Mesendoderm (in vitro differentiated cells): Measurements from ENCODE around the gene THSD4.

Experiments
- DNase-seq: peaks from one replicate; pipeline ENCODE4 v3.0.0; 2013
- H2AK5ac ChIP-seq: 2 replicates; pipeline ENCODE4 v1.6.1; 2013; ENCODE audit warnings: low read length, inconsistent platforms
- H2BK120ac ChIP-seq: 2 replicates; pipeline ENCODE4 v1.6.1; 2013; ENCODE audit warnings: low read depth, mild to moderate bottlenecking, low read length, moderate library complexity, mixed read lengths
- H2BK15ac ChIP-seq: replicated peaks from 2 replicates; pipeline ENCODE4 v1.6.1; 2013; ENCODE audit warnings: low read depth, mild to moderate bottlenecking, moderate library complexity
- H2BK5ac ChIP-seq: 2 replicates; pipeline ENCODE4 v1.6.1; 2013; ENCODE audit warnings: low read length, inconsistent platforms
- H3K18ac ChIP-seq: 2 replicates; pipeline ENCODE4 v1.6.1; 2013; ENCODE audit warnings: mild to moderate bottlenecking, low read length, mixed read lengths
- H3K23ac ChIP-seq: one replicate; pipeline ENCODE4 v1.6.1; 2013; ENCODE audit warnings: low read length
- H3K27ac ChIP-seq: 2 replicates; pipeline ENCODE4 v1.5.1; 2013; ENCODE audit warnings: low read depth, mild to moderate bottlenecking, inconsistent platforms, low read length, moderate library complexity
- H3K27me3 ChIP-seq: 2 replicates; pipeline ENCODE4 v1.6.1; 2013; ENCODE audit warnings: low read length, control low read depth, mild to moderate bottlenecking, inconsistent platforms; ENCODE audit not compliant: insufficient read depth, poor library complexity
- H3K36me3 ChIP-seq: 2 replicates; pipeline ENCODE4 v1.6.1; 2013; ENCODE audit warnings: low read length, inconsistent platforms; ENCODE audit not compliant: control insufficient read depth, insufficient read depth
- H3K4ac ChIP-seq: one replicate; pipeline ENCODE4 v1.6.1; 2013; ENCODE audit warnings: low read depth, mild to moderate bottlenecking, low read length, moderate library complexity
- H3K4me1 ChIP-seq: 2 replicates; pipeline ENCODE4 v1.6.1; 2013; ENCODE audit warnings: low read depth, low read length, inconsistent platforms; ENCODE audit not compliant: control insufficient read depth
- H3K4me2 ChIP-seq: 2 replicates; pipeline ENCODE4 v1.6.1; 2013; ENCODE audit warnings: low read length
- H3K4me3 ChIP-seq: 2 replicates; pipeline ENCODE4 v1.5.1; 2013; ENCODE audit warnings: mild to moderate bottlenecking, low read length
- H3K56ac ChIP-seq: one replicate; pipeline ENCODE4 v1.6.1; 2013; ENCODE audit warnings: low read length
- H3K79me1 ChIP-seq: 2 replicates; pipeline ENCODE4 v1.6.1; 2013; ENCODE audit warnings: low read length, inconsistent platforms
- H3K79me2 ChIP-seq: 2 replicates; pipeline ENCODE4 v1.6.1; 2013; ENCODE audit warnings: mild to moderate bottlenecking, low read length; ENCODE audit not compliant: control insufficient read depth, insufficient read depth
- H3K9ac ChIP-seq: 2 replicates; pipeline ENCODE4 v1.6.1; 2013; ENCODE audit warnings: low read length, inconsistent platforms
- H4K5ac ChIP-seq: one replicate; pipeline ENCODE4 v1.6.1; 2013; ENCODE audit warnings: low read length
- H4K8ac ChIP-seq: one replicate; pipeline ENCODE4 v1.6.1; 2013; ENCODE audit warnings: low read depth, mild to moderate bottlenecking, control low read depth, low read length, moderate library complexity
- WGBS: extraction: QIAGEN DNeasy Blood & Tissue Kit; methylation state at CpG from one replicate; pipeline ENCODE4 v1.1.7; 2013; ENCODE audit warnings: low lambda C conversion rate, missing lambda C conversion rate; ENCODE audit not compliant: insufficient coverage; ENCODE audit errors: extremely low coverage; 5-methylcytosine and 5-hydroxymethylcytosine counted together

Gene THSD4

DNA sequence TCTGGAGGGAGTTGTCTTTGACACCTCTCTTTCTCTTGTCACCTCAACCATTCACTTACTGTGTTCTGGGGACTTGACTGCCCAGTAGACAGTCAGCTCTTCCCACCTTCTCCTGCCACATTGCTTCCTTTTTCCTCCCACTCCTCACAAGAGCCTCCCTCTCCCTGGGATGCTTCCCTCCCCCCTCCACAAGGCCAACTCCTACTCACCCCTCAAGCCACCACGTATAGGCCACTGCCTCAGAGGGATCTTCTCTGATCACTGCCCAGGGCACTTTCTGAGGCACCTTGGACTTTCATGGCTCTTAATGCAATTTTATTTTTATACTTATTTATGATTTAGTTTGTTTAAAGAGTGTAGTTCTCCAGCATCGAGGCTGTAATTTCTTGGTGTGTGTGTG lies 23.2 kb downstream of the THSD4 start:
- Histone ChIP-seq H3K4me1 (peaks cover 2% of the 10 kb centered on the region), H3K79me1 (no peaks in the 10 kb centered on the region), H3K18ac (no peak overlapping the region), H3K27me3 (no peaks in the 10 kb centered on the region), H3K9ac (no peak overlapping the region), H2AK5ac (no peak overlapping the region), H2BK5ac (no peak overlapping the region), H2BK15ac (no peak overlapping the region), H2BK120ac (no peak overlapping the region), H3K4me2 (no peak overlapping the region), H4K8ac (no peak overlapping the region), H3K4me3 (no peak overlapping the region), H3K36me3 (no peaks in the 10 kb centered on the region), H3K23ac (no peak overlapping the region), H3K27ac (no peak overlapping the region), H3K4ac (no peak overlapping the region), H4K5ac (no peak overlapping the region), H3K56ac (no peak overlapping the region), H3K79me2 (no peaks in the 10 kb centered on the region)
- no CpG with 5 or more reads among the region's 2 CpGs for WGBS
- peak; percentile 20 for DNase-seq

DNA sequence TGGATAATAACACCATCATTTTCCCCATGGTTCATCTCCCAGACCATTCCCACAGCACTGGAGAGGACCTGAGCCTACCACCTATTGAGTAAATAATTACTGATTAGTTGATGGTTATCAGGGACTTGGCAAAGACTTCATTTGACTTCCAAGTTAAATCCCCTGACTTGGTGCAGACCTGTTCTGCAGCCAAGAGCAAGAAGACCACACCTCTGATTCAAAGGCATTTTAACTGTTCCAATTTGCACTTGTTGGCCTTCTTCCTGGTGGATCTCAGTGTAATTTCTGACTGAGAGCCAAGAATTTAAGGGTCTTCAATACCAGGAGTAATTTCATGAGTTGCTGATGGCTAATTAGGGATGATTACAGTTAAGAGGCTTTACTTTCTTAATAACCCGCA lies 24.0 kb downstream of the THSD4 start:
- peak; percentile 32 for DNase-seq
- Histone ChIP-seq H3K4me1 (peaks cover 2% of the 10 kb centered on the region), H2BK15ac (no peak overlapping the region), H3K79me2 (no peaks in the 10 kb centered on the region), H3K23ac (no peak overlapping the region), H3K4me3 (no peak overlapping the region), H3K4ac (no peak overlapping the region), H3K27me3 (no peaks in the 10 kb centered on the region), H2BK120ac (no peak overlapping the region), H3K79me1 (no peaks in the 10 kb centered on the region), H2AK5ac (no peak overlapping the region), H3K18ac (no peak overlapping the region), H4K8ac (no peak overlapping the region), H3K36me3 (no peaks in the 10 kb centered on the region), H3K56ac (no peak overlapping the region), H3K27ac (no peak overlapping the region), H3K9ac (no peak overlapping the region), H3K4me2 (no peak overlapping the region), H2BK5ac (no peak overlapping the region), H4K5ac (no peak overlapping the region)
- WGBS, result no CpG with 5 or more reads among the region's 1 CpG

DNA sequence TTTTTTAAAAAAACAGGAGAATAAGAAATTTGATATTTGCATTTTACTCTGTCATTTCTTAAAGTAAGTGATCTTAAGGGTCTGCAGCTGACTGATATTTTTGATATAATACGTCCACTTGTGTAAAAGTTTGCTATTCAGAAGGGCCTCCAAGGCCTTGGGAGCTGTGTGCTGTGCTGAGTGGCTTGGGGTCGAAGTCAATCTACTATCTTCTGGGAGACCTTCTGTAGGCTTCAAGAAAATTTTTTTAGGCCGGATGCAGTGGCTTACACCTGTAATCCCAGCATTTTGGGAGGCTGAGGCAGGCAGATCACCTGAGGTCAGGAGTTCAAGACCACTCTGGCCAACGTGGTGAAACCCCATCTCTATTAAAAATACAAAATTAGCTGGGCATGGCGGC lies 26.3 kb downstream of the THSD4 start:
- Histone ChIP-seq H2BK15ac (no peak overlapping the region), H3K56ac (no peak overlapping the region), H3K27ac (no peak overlapping the region), H3K27me3 (no peaks in the 10 kb centered on the region), H3K79me1 (no peaks in the 10 kb centered on the region), H4K5ac (no peak overlapping the region), H3K79me2 (no peaks in the 10 kb centered on the region), H3K4ac (no peak overlapping the region), H3K4me2 (no peak overlapping the region), H2BK120ac (no peak overlapping the region), H3K23ac (no peak overlapping the region), H3K36me3 (no peaks in the 10 kb centered on the region), H2AK5ac (no peak overlapping the region), H3K4me1 (peaks cover 2% of the 10 kb centered on the region), H4K8ac (no peak overlapping the region), H2BK5ac (no peak overlapping the region), H3K4me3 (no peak overlapping the region), H3K18ac (no peak overlapping the region), H3K9ac (no peak overlapping the region)
- WGBS, result no CpG with 5 or more reads among the region's 5 CpGs
- no peak for DNase-seq

DNA sequence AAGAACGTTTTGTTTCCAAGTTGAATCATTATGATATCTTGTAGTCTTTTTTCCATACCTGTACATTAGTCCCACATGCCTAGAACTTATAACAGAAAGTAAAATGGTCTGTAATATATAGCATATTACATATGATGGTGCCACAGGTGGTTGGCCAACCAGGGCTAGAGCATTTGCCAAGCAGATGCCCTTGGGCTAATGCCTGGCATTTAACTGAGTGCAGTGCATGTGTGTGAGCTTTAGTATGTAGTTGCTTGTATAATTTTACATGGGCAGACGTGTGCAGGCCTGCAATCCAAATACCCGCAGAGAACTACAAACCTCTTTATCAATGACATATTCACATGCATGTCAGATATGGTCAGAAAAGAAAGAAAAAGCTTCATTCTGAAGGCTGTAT lies 27.5 kb downstream of the THSD4 start:
- no peaks in the 10 kb centered on the region for H3K36me3 ChIP-seq
- no peak overlapping the region for H3K4me3 ChIP-seq
- H2BK120ac ChIP-seq, result no peak overlapping the region
- no CpG with 5 or more reads among the region's 3 CpGs for WGBS
- H2BK5ac ChIP-seq, result no peak overlapping the region
- H3K9ac ChIP-seq, result no peak overlapping the region
- H4K5ac ChIP-seq, result no peak overlapping the region
- H3K79me2 ChIP-seq, result no peaks in the 10 kb centered on the region
- H2BK15ac ChIP-seq, result no peak overlapping the region
- no peaks in the 10 kb centered on the region for H3K27me3 ChIP-seq
- H4K8ac ChIP-seq, result no peak overlapping the region
- H3K27ac ChIP-seq, result no peak overlapping the region
- H3K23ac ChIP-seq, result no peak overlapping the region
- H3K79me1 ChIP-seq, result no peaks in the 10 kb centered on the region
- no peak overlapping the region for H3K18ac ChIP-seq
- H3K56ac ChIP-seq, result no peak overlapping the region
- H3K4ac ChIP-seq, result no peak overlapping the region
- H3K4me2 ChIP-seq, result no peak overlapping the region
- H3K4me1 ChIP-seq, result peaks cover 2% of the 10 kb centered on the region
- DNase-seq, result no peak
- no peak overlapping the region for H2AK5ac ChIP-seq

DNA sequence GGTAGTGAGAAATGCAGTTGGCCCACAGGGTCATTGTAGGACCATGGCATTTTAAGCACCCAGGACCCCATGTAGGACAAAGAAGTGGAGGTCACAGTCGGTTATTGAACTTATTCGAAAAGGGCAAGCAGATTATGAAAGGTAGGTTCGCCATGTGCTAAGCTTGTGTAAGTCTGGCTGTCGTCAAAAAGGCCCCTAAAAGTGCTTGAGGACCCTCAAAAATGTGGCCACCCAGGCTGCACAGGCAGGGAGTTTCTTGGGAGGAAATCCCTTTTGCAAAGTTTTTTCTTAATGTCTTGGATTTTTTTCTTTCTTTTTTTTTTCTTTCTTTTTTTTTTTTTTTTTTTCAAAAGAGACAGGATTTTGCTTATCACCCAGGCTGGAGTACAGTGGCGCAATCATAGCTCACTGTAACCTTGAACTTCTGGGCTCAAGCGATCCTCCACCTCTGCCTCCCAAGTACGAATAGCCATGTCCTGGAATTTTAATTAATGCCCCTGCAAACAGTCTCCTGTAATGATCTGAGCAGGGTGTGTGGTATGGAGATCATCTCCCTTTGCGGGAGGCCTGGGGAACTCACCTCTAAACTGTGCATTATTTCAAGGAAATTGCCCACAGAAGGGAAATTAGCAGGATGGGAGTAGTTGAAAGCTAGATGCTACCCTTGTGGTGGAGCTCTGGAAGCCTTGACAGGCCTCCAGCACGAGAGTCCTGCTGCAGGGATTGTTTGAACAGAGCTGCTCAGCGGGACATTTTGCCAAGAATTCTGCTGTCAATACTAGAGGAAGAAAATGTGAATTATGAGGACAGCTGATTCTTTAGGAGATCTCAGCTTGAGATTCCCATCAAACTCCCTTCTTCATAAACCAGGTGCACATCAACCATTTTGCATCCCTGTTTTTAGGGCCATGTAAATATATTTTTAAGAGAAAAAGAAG lies 28.4 kb downstream of the THSD4 start:
- H3K4ac ChIP-seq, result no peak overlapping the region
- H2BK15ac ChIP-seq, result no peak overlapping the region
- H3K23ac ChIP-seq, result no peak overlapping the region
- no CpG with 5 or more reads among the region's 10 CpGs for whole genome bisulfite sequencing
- H4K8ac ChIP-seq, result no peak overlapping the region
- H3K79me1 ChIP-seq, result no peaks in the 10 kb centered on the region
- no peak overlapping the region for H2BK5ac ChIP-seq
- no peak overlapping the region for H2AK5ac ChIP-seq
- no peak overlapping the region for H3K18ac ChIP-seq
- H3K9ac ChIP-seq, result no peak overlapping the region
- no peak overlapping the region for H3K56ac ChIP-seq
- no peaks in the 10 kb centered on the region for H3K79me2 ChIP-seq
- H3K4me2 ChIP-seq, result no peak overlapping the region
- H3K27ac ChIP-seq, result no peak overlapping the region
- H4K5ac ChIP-seq, result no peak overlapping the region
- H2BK120ac ChIP-seq, result no peak overlapping the region
- H3K36me3 ChIP-seq, result no peaks in the 10 kb centered on the region
- no peak for DNase-seq
- no peaks in the 10 kb centered on the region for H3K27me3 ChIP-seq
- H3K4me3 ChIP-seq, result no peak overlapping the region
- peaks cover 2% of the 10 kb centered on the region for H3K4me1 ChIP-seq

DNA sequence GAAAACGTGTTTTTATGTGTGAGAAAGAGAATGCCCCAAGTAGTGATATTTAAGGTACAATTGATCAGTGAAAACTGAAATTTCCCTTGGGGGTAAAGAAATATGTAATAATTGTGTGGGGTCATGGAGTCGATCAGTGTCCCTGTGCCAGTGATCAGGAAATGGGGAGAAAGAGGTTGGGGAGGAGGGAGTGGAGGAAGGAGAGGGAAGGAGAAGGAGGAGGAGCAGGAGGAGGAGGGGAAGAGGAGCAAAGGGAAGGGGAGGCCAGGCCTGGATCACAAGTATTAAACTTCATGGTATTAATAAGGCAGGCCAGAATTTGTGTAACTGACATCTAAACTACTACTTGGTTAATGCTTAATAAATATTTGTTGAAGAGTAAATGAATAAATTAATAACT lies 30.4 kb downstream of the THSD4 start:
- Histone ChIP-seq H3K56ac (no peak overlapping the region), H4K8ac (no peak overlapping the region), H2BK120ac (no peak overlapping the region), H3K4me3 (no peak overlapping the region), H3K4me2 (no peak overlapping the region), H2BK5ac (no peak overlapping the region), H3K27me3 (no peaks in the 10 kb centered on the region), H3K27ac (no peak overlapping the region), H3K23ac (no peak overlapping the region), H3K18ac (no peak overlapping the region), H3K4me1 (no peaks in the 10 kb centered on the region), H3K9ac (no peak overlapping the region), H4K5ac (no peak overlapping the region), H3K79me2 (no peaks in the 10 kb centered on the region), H2AK5ac (no peak overlapping the region), H3K79me1 (no peaks in the 10 kb centered on the region), H3K4ac (no peak overlapping the region), H2BK15ac (no peak overlapping the region), H3K36me3 (no peaks in the 10 kb centered on the region)
- no CpG with 5 or more reads among the region's 2 CpGs for WGBS
- no peak for DNase-seq
